Measurements from ENCODE around the gene SLN.

SLN gene

DNA sequence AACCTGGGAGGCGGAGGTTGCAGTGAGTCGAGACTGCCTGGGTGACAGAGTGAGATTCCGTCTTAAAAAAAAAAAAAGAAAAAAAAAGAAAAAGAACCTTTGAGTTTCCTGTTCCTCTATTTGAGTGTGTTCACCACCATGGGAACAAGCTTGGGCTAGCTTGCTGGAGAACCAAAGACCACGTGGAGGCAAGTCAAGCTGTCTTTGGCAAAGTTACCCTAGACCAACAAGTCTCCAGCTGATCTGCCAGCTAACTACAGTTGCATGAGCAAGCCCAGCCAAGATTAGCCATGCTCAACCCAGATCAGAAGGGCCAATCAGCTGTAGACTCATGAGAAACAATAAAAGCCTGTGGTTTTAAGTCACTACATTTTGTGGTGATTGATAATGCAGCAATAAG lies 29.7 kb downstream of the SLN start:
- H3K27ac ChIP-seq (ENCODE audit: extremely low read depth, low read depth, low read length), result no peak overlapping the region
- no peaks in the 10 kb centered on the region for H3K9me3 ChIP-seq (ENCODE audit: control insufficient read depth, insufficient read depth, low read depth, low read length)
- H3K4me3 ChIP-seq (ENCODE audit: low read depth, low read length), result no peak overlapping the region
- POLR2A ChIA-PET, result no interaction called here
- CTCF ChIA-PET, result interaction anchor here (0.6 to 2.0 kb wide), 2 partner anchors 108 to 119 kb away, joined by 3 to 6 read pairs; no protein-coding TSS in a partner anchor
- H3K4me1 ChIP-seq (ENCODE audit: control insufficient read depth, insufficient read depth, low read length), result no peaks in the 10 kb centered on the region
- TF ChIP-seq RBAK (tag by site-specific recombination; IDR thresholded peaks at IDR 0.05) (no peak), ZNF138 (tag by site-specific recombination; IDR thresholded peaks at IDR 0.05; ENCODE audit: borderline replicate concordance) (no peak), BCL11B (tag by site-specific recombination; IDR thresholded peaks at IDR 0.05; ENCODE audit: low read depth) (no peak), OVOL3 (tag by site-specific recombination; IDR thresholded peaks at IDR 0.05) (no peak), SALL2 (tag by site-specific recombination; IDR thresholded peaks at IDR 0.05; ENCODE audit: borderline replicate concordance) (no peak), ZNF48 (tag by site-specific recombination; IDR thresholded peaks at IDR 0.05) (no peak), ZNF629 (tag by site-specific recombination; IDR thresholded peaks at IDR 0.05) (no peak)
- TF ChIP-seq, protein P1, sequence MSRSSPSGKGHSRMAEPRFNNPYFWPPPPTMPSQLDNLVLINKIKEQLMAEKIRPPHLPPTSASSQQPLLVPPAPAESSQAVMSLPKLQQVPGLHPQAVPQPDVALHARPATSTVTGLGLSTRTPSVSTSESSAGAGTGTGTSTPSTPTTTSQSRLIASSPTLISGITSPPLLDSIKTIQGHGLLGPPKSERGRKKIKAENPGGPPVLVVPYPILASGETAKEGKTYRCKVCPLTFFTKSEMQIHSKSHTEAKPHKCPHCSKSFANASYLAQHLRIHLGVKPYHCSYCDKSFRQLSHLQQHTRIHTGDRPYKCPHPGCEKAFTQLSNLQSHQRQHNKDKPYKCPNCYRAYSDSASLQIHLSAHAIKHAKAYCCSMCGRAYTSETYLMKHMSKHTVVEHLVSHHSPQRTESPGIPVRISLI (tag by site-specific recombination; IDR thresholded peaks at IDR 0.05), result no peak
- TF ChIP-seq, protein P2, sequence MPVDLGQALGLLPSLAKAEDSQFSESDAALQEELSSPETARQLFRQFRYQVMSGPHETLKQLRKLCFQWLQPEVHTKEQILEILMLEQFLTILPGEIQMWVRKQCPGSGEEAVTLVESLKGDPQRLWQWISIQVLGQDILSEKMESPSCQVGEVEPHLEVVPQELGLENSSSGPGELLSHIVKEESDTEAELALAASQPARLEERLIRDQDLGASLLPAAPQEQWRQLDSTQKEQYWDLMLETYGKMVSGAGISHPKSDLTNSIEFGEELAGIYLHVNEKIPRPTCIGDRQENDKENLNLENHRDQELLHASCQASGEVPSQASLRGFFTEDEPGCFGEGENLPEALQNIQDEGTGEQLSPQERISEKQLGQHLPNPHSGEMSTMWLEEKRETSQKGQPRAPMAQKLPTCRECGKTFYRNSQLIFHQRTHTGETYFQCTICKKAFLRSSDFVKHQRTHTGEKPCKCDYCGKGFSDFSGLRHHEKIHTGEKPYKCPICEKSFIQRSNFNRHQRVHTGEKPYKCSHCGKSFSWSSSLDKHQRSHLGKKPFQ (tag by site-specific recombination; IDR thresholded peaks at IDR 0.05), result no peak
- TF ChIP-seq, protein P3, sequence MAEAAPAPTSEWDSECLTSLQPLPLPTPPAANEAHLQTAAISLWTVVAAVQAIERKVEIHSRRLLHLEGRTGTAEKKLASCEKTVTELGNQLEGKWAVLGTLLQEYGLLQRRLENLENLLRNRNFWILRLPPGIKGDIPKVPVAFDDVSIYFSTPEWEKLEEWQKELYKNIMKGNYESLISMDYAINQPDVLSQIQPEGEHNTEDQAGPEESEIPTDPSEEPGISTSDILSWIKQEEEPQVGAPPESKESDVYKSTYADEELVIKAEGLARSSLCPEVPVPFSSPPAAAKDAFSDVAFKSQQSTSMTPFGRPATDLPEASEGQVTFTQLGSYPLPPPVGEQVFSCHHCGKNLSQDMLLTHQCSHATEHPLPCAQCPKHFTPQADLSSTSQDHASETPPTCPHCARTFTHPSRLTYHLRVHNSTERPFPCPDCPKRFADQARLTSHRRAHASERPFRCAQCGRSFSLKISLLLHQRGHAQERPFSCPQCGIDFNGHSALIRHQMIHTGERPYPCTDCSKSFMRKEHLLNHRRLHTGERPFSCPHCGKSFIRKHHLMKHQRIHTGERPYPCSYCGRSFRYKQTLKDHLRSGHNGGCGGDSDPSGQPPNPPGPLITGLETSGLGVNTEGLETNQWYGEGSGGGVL (tag by site-specific recombination; IDR thresholded peaks at IDR 0.05), result no peak
- TF ChIP-seq, protein P4, sequence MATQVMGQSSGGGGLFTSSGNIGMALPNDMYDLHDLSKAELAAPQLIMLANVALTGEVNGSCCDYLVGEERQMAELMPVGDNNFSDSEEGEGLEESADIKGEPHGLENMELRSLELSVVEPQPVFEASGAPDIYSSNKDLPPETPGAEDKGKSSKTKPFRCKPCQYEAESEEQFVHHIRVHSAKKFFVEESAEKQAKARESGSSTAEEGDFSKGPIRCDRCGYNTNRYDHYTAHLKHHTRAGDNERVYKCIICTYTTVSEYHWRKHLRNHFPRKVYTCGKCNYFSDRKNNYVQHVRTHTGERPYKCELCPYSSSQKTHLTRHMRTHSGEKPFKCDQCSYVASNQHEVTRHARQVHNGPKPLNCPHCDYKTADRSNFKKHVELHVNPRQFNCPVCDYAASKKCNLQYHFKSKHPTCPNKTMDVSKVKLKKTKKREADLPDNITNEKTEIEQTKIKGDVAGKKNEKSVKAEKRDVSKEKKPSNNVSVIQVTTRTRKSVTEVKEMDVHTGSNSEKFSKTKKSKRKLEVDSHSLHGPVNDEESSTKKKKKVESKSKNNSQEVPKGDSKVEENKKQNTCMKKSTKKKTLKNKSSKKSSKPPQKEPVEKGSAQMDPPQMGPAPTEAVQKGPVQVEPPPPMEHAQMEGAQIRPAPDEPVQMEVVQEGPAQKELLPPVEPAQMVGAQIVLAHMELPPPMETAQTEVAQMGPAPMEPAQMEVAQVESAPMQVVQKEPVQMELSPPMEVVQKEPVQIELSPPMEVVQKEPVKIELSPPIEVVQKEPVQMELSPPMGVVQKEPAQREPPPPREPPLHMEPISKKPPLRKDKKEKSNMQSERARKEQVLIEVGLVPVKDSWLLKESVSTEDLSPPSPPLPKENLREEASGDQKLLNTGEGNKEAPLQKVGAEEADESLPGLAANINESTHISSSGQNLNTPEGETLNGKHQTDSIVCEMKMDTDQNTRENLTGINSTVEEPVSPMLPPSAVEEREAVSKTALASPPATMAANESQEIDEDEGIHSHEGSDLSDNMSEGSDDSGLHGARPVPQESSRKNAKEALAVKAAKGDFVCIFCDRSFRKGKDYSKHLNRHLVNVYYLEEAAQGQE (tag by site-specific recombination; IDR thresholded peaks at IDR 0.05), result no peak
- TF ChIP-seq, protein P5, sequence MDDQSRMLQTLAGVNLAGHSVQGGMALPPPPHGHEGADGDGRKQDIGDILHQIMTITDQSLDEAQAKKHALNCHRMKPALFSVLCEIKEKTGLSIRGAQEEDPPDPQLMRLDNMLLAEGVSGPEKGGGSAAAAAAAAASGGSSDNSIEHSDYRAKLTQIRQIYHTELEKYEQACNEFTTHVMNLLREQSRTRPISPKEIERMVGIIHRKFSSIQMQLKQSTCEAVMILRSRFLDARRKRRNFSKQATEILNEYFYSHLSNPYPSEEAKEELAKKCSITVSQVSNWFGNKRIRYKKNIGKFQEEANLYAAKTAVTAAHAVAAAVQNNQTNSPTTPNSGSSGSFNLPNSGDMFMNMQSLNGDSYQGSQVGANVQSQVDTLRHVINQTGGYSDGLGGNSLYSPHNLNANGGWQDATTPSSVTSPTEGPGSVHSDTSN (CRISPR knock-in tag; IDR thresholded peaks at IDR 0.05), result no peak
- no peaks in the 10 kb centered on the region for H3K36me3 ChIP-seq (ENCODE audit: control insufficient read depth in 2 of 2, insufficient read depth in 1 of 2, low read length in 2 of 2)

DNA sequence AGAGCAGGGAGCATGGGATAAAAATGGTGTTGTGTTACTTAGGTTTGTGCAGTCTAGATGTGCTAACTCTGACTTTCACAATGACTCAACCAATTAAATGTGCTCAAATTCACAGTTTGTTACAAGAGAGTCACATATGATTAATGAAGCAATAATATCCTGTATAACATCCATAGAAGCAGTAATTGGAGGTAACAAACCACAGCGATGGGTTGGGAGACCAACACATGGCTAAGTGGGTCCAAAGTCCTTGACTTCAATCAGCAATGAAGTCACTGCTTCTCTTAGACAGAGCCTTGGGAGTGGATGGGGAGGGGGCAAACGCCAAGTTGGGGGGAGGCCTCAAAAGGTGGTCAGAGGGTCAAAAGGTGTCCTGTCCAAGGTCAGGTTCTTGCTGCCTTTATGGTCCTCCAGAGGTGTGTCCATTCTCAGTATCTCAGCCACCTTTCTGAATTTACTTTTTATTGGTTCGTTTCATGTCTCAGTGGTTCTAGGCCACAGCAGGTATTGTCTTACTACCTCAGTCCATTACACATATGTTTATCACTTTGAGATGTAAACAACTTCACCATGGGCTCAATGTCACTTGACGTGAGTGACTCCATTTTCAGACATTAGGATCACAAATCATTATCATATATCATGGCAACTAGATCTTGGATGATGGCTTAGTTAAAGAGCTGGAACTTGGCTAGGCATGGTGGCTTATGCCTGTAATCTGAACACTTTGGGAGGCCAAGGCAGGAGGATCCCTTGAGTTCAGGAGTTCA lies 32.4 kb downstream of the SLN start:
- H3K9me3 ChIP-seq (ENCODE audit: control insufficient read depth, insufficient read depth, low read depth, low read length), result no peaks in the 10 kb centered on the region
- no peaks in the 10 kb centered on the region for H3K4me1 ChIP-seq (ENCODE audit: control insufficient read depth, insufficient read depth, low read length)
- ChIA-PET POLR2A (no interaction called here), CTCF (interaction anchor here (0.6 kb wide), 1 partner anchor 640 kb away, joined by 5 read pairs; no protein-coding TSS in a partner anchor)
- H3K4me3 ChIP-seq (ENCODE audit: low read depth, low read length), result no peak overlapping the region
- H3K36me3 ChIP-seq (ENCODE audit: control insufficient read depth in 2 of 2, insufficient read depth in 1 of 2, low read length in 2 of 2), result no peaks in the 10 kb centered on the region
- TF ChIP-seq ZNF514 (tag by site-specific recombination; IDR thresholded peaks at IDR 0.05) (no peak), ZFP41 (tag by site-specific recombination; IDR thresholded peaks at IDR 0.05; ENCODE audit: borderline replicate concordance) (no peak), ZNF133 (tag by site-specific recombination; IDR thresholded peaks at IDR 0.05) (peak; percentile 78), BCL11B (tag by site-specific recombination; IDR thresholded peaks at IDR 0.05; ENCODE audit: low read depth) (no peak)
- H3K27ac ChIP-seq (ENCODE audit: extremely low read depth, low read depth, low read length), result no peak overlapping the region

All from HEK293 (cell line).